AG04450 (cell line): ENCODE results near the gene FMO3. TPM values are rescaled to one million over a fixed set of nuclear protein-coding genes. Genes with fewer than 3 reads are reported as not detected.

Experiments used
- CTCF ChIA-PET: fragments of 300-600, 350-600 bp; formaldehyde crosslinking; extraction: SDS; loops from one replicate; lab custom pipeline; 2022; ENCODE audit warnings: antibody characterized with exemption, inconsistent platforms; lab: Charles Lee
- POLR2A ChIA-PET: fragments of 350-600 bp; formaldehyde crosslinking; extraction: SDS; loops from one replicate; lab custom pipeline; 2021; ENCODE audit warnings: antibody characterized with exemption, inconsistent platforms; lab: Yijun Ruan, JAX
- DNase-seq: peaks from one replicate; pipeline ENCODE4 v3.0.0-alpha.2; 2011; ENCODE audit warnings: low read depth, low spot score
- H3K27ac ChIP-seq: one replicate; pipeline ENCODE4 v1.5.1; 2012; ENCODE audit warnings: low read depth, low read length, control low read depth
- H3K27me3 ChIP-seq: one replicate; pipeline ENCODE4 v1.6.0; 2012; ENCODE audit warnings: low read length; ENCODE audit not compliant: control insufficient read depth, insufficient read depth
- H3K4me3 ChIP-seq: 2 replicates; pipeline ENCODE4 v1.5.1; 2011; ENCODE audit warnings: mild to moderate bottlenecking, low read depth, low read length, control low read depth
- H3K9me3 ChIP-seq: 2 replicates; pipeline ENCODE4 v1.5.1; 2012; ENCODE audit warnings: low read length; ENCODE audit not compliant: control insufficient read depth, insufficient read depth
- polyA plus RNA-seq: library from polyadenylated mRNA; depleted of rRNA; stranded (reverse); fragments of >200 nt; gene quantifications from 2 replicates; pipeline ENCODE4 v1.2.3, GENCODE V29; 2011
- TF ChIP-seq, protein P1 (sequence below): IDR thresholded peaks from 2 replicates; pipeline ENCODE4 v1.5.1; 2011; ENCODE audit warnings: low read depth, low read length, control low read depth, inconsistent platforms

The FMO3 gene
- polyA plus RNA-seq, 1 experiment = 3.0 TPM

- H3K9me3 ChIP-seq = no peaks in the 10 kb centered on the region
- TF ChIP-seq, protein P1, sequence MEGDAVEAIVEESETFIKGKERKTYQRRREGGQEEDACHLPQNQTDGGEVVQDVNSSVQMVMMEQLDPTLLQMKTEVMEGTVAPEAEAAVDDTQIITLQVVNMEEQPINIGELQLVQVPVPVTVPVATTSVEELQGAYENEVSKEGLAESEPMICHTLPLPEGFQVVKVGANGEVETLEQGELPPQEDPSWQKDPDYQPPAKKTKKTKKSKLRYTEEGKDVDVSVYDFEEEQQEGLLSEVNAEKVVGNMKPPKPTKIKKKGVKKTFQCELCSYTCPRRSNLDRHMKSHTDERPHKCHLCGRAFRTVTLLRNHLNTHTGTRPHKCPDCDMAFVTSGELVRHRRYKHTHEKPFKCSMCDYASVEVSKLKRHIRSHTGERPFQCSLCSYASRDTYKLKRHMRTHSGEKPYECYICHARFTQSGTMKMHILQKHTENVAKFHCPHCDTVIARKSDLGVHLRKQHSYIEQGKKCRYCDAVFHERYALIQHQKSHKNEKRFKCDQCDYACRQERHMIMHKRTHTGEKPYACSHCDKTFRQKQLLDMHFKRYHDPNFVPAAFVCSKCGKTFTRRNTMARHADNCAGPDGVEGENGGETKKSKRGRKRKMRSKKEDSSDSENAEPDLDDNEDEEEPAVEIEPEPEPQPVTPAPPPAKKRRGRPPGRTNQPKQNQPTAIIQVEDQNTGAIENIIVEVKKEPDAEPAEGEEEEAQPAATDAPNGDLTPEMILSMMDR = no peak
- H3K27ac ChIP-seq = no peak overlapping the region
- ChIA-PET POLR2A (interaction anchor here (1.6 kb wide), 1 partner anchor 15 kb away, joined by 5 read pairs; no protein-coding TSS in a partner anchor), CTCF (interaction anchor here (1.3 to 2.5 kb wide), 2 partner anchors 31 to 114 kb away, joined by 4 to 11 read pairs; no protein-coding TSS in a partner anchor)
- H3K4me3 ChIP-seq = no peak overlapping the region
- no peak for DNase-seq
- no peaks in the 10 kb centered on the region for H3K27me3 ChIP-seq
Observed at GRCh38 chr1:171112119-171112518, 21.4 kb downstream of the FMO3 start.

- Histone ChIP-seq H3K27me3 (no peaks in the 10 kb centered on the region), H3K27ac (peak overlapping the region; percentile 32), H3K9me3 (no peaks in the 10 kb centered on the region), H3K4me3 (no peak overlapping the region)
- TF ChIP-seq, protein P1 = no peak
- ChIA-PET CTCF (interaction anchor here (0.8 to 1.4 kb wide), 2 partner anchors 32 to 114 kb away, joined by 3 to 5 read pairs; no protein-coding TSS in a partner anchor), POLR2A (interaction anchor here (1.6 kb wide), 1 partner anchor 14 kb away, joined by 5 read pairs; no protein-coding TSS in a partner anchor)
- DNase-seq = peak; percentile 13
Observed at GRCh38 chr1:171113382-171113781, 22.7 kb downstream of the FMO3 start.

DNA sequence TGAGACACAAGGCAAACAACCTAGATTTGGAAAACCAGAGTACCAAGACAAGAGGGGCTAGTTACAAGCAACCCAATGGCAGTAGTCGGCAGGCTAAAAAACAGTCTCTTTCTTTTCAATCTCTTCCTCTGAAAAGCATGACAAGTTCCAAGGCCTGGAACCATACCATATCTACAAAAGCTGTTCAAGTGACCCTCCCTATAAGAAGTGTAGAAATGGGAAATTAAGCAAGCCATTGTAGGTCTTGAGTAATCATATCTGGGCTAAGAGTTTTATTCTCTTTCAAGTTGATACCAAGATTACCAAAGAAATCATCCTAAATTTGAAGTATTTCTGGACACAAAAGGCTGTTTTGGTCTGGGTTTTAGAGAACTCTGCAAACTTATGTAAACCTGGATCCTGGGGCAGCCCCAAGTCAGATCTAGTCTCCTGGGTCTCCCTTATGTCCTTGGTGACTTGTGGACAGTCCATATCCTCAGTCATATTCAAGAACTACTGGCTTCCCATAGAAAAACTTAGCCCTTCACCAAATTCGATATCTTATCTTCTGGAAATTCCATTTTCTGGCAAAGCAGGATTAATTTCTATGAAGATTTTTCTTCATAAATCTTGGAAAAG is 24.7 kb downstream of the FMO3 start:
- Histone ChIP-seq H3K27ac (no peak overlapping the region), H3K27me3 (no peaks in the 10 kb centered on the region), H3K9me3 (no peaks in the 10 kb centered on the region), H3K4me3 (no peak overlapping the region)
- CTCF ChIA-PET = no interaction called here
- TF ChIP-seq, protein P1 = no peak
- POLR2A ChIA-PET = no interaction called here
- no peak for DNase-seq

DNA sequence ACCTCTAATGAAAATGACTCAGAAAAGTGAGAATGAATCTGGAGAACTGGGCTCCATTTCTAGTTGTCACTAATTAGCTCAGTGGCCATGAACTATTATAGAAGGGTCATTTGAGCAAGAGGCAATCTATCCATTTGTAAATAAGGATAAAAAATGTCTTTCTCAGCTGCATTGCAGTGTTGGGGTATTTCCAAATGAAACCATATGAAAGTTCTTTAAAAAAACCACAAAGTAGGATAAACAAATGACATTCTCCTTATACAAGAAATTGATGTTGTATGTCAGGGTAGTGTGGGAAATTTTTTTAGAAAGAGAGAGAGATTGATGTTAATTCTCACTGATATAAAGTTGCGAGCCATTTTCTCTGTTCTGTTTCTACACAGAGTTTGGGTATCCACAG is 26.0 kb downstream of the FMO3 start:
- ChIA-PET POLR2A (no interaction called here), CTCF (no interaction called here)
- peak; percentile 18 for DNase-seq
- Histone ChIP-seq H3K9me3 (no peaks in the 10 kb centered on the region), H3K27ac (peak overlapping the region; percentile 55), H3K27me3 (no peaks in the 10 kb centered on the region), H3K4me3 (no peak overlapping the region)
- TF ChIP-seq, protein P1 = no peak

DNA sequence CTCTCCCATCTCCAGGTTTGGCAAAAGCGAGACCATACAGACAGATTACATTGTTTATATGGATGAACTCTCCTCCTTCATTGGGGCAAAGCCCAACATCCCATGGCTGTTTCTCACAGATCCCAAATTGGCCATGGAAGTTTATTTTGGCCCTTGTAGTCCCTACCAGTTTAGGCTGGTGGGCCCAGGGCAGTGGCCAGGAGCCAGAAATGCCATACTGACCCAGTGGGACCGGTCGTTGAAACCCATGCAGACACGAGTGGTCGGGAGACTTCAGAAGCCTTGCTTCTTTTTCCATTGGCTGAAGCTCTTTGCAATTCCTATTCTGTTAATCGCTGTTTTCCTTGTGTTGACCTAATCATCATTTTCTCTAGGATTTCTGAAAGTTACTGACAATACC is 26.4 kb downstream of the FMO3 start:
- Histone ChIP-seq H3K27ac (peak overlapping the region; percentile 55), H3K9me3 (no peaks in the 10 kb centered on the region), H3K27me3 (no peaks in the 10 kb centered on the region), H3K4me3 (no peak overlapping the region)
- CTCF ChIA-PET = no interaction called here
- no peak for DNase-seq
- TF ChIP-seq, protein P1 = no peak
- POLR2A ChIA-PET = no interaction called here
